Body of pancreas (tissue), 4 donors: Measurements from ENCODE around the gene ZNF528. TPM values are rescaled to one million over a fixed set of nuclear protein-coding genes. Genes with fewer than 3 reads are reported as not detected.

Experiments used
- ATAC-seq: fragments of 150-250 bp; one replicate; pipeline ENCODE4 v1.9.1; 2016
- DNase-seq, 4 donors: peaks; one replicate each; pipeline ENCODE4 v3.0.0-alpha.2; 2019
- H3K27ac ChIP-seq, 4 donors: fragments of 200-600 bp; sonication (generic); 1 replicate in 3 of 4; 2 replicates in 1 of 4; pipeline versions ENCODE4 v1.5.1 to v1.6.1; 2016 to 2019; ENCODE audit warnings: mild to moderate bottlenecking in 1 of 4, mixed read lengths in 1 of 4, moderate library complexity in 1 of 4
- H3K27me3 ChIP-seq, 2 donors: fragments of 200-600 bp; sonication (generic); one replicate each; pipeline ENCODE4 v1.6.0; 2016; ENCODE audit warnings: mild to moderate bottlenecking in 1 of 2
- H3K36me3 ChIP-seq, 2 donors: fragments of 200-600 bp; sonication (generic); replicated peaks in 1 of 2; 2 replicates each; pipeline ENCODE4 v1.5.1; 2016; ENCODE audit warnings: low read depth in 2 of 2; ENCODE audit not compliant: insufficient read depth in 1 of 2
- H3K4me1 ChIP-seq: fragments of 200-600 bp; sonication (generic); one replicate; pipeline ENCODE4 v1.6.0; 2016
- H3K4me3 ChIP-seq, 2 donors: fragments of 200-600 bp; sonication (generic); 1 replicate in 1 of 2; 2 replicates in 1 of 2; pipeline ENCODE4 v1.5.1; 2016 to 2019
- H3K9me3 ChIP-seq, 3 donors: fragments of 200-600 bp; sonication (generic); 1 replicate in 2 of 3; 2 replicates in 1 of 3; pipeline ENCODE4 v1.5.1; 2016
- CTCF ChIP-seq, 7 experiments: fragments of 450-650 bp in 4 of 7; fragments of 200-600 bp in 3 of 7; sonication (generic) in 3 of 7; IDR thresholded peaks; one replicate each; pipeline ENCODE4 v1.5.1; 2016 to 2019; ENCODE audit warnings: antibody characterized with exemption in 7 of 7
- POLR2A ChIP-seq, 3 donors: fragments of 450-650 bp; IDR thresholded peaks; one replicate each; pipeline ENCODE4 v1.6.1; 2016; ENCODE audit warnings: antibody characterized with exemption in 3 of 3, mild to moderate bottlenecking in 2 of 3
- WGBS, 2 donors: methylation state at CpG; one replicate each; pipeline ENCODE4 v1.1.5; 2017; 5-methylcytosine and 5-hydroxymethylcytosine counted together
- intact Hi-C: fragments of 100-400 bp; cut with DNase I; formaldehyde crosslinking; loops from one replicate; pipeline ENCODE4 v1.15.1; 2023
- small RNA-seq: library from RNA; depleted of rRNA; stranded (forward); fragments of <200 nt; gene quantifications from one replicate; pipeline ENCODE3, GENCODE V24; 2016
- total RNA-seq, 2 donors: library from RNA; depleted of rRNA; stranded (reverse); fragments of >200 nt; gene quantifications; one replicate each; pipeline ENCODE4 v1.1.0, GENCODE V29; 2016

Gene ZNF528
- total RNA-seq, 2 donors from 2014 or later: 6.9 to 13.7 TPM

GRCh38 chr19:52453324-52454094 lies 55.9 kb downstream of the ZNF528 start, which contains the start of gene ZNF578:
ZNF578 (plus strand) TSS chr19:52453553; CDS start chr19:52501846, 48,293 bp downstream.
- TF ChIP-seq POLR2A (IDR thresholded peaks at IDR 0.05) (no peak), CTCF (IDR thresholded peaks at IDR 0.05) (no peak)
- DNase-seq (peak; percentile 49 to 71 (median 65)), ATAC-seq (peak; percentile 75)
- Histone ChIP-seq H3K36me3 (peaks cover 0 to 2% of the 10 kb centered on the region in 2 donors), H3K27ac (no peak within 1 kb of the TSS), H3K4me3 (peak within 1 kb of the TSS in 1 of 2 donors; percentile 43), H3K27me3 (no peaks in the 10 kb centered on the region), H3K4me1 (peaks cover 11% of the 10 kb centered on the region), H3K9me3 (peaks cover 0 to 67% (median 7%) of the 10 kb centered on the region in 3 donors)
- intact Hi-C loops: no loop called here
- 2 to 4% methylated on average over 29 to 47 of the region's 48 CpGs for WGBS, 2 donors

DNA sequence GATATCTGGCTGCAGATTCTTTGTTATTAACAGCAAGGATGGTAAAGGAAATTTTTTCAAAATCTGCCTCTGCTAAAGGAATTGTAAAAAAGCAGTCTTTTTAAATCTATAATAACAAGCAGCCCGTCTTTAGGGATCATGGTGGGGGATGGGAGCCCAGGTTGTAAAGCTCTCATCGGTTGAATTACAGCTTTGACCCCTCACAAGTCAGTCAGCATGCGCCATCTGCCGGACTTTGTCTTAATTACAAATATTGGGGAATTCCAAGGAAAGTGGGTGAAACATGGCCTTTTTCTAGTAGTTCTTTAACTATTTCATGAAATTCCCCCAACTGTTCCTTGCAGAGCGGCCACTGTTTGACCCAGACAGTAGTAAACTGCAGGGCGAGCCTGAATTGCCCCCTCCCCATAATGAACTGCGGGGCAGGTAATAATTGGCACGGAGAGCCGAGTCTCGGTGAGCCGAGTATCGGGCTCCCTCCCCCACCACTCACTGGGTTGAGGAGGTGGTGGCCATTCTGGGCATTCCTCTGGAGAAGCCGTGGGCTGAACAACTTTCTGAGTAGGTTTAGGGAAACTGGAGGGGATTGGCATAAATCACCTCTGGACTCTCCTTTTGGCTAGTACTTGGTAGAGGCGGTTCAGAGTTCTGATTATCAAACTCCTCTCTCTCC lies 67.3 kb downstream of the ZNF528 start:
- H3K4me3 ChIP-seq: no peak overlapping the region
- no peak for TF ChIP-seq POLR2A (IDR thresholded peaks at IDR 0.05)
- TF ChIP-seq CTCF (IDR thresholded peaks at IDR 0.05): no peak
- 81 to 86% methylated on average over 12 to 14 of the region's 14 CpGs for WGBS, 2 donors
- H3K27ac ChIP-seq: no peak overlapping the region
- peaks cover 0 to 62% (median 2%) of the 10 kb centered on the region in 3 donors for H3K9me3 ChIP-seq
- ATAC-seq (no peak), DNase-seq (no peak)
- intact Hi-C loops: no loop called here
- no peaks in the 10 kb centered on the region for H3K36me3 ChIP-seq
- no peaks in the 10 kb centered on the region for H3K4me1 ChIP-seq
- no peaks in the 10 kb centered on the region for H3K27me3 ChIP-seq

Small RNA genes within 50 kb of the gene (small RNA-seq; reads per million reads assigned to genes)
- gene AC010332.1: not detected

Other genes starting within 250 kb of the ZNF528 start
- gene ZNF836, start 226.2 kb upstream of the ZNF528 start, total RNA-seq: 10 to 100 TPM in 1 of 2 donors, 1 to 10 TPM in 1; 2.0 to 12.2 TPM
- gene PPP2R1A, start 207.8 kb upstream of the ZNF528 start, total RNA-seq: 100 to 1,000 TPM in 1 of 2 donors, 10 to 100 TPM in 1; 50.8 to 119 TPM
- 1 to 10 TPM; 2.0 to 4.9 TPM for gene ZNF766, start 128.3 kb upstream of the ZNF528 start, total RNA-seq
- 1 to 10 TPM; 6.3 to 8.6 TPM for gene ZNF480, start 100.7 kb upstream of the ZNF528 start, total RNA-seq
- under 1 TPM in 1 of 2 donors, not detected in 1; 0.78 TPM for gene ZNF610, start 61.6 kb upstream of the ZNF528 start, total RNA-seq
- gene ZNF880, start 27.9 kb upstream of the ZNF528 start, total RNA-seq: 10 to 100 TPM; 12.2 to 17.8 TPM
- gene ZNF534, start 31.3 kb downstream of the ZNF528 start, total RNA-seq: not detected
- gene ZNF578, start 55.7 kb downstream of the ZNF528 start, total RNA-seq: 1 to 10 TPM in 1 of 2 donors, not detected in 1; 3.4 TPM
- 10 to 100 TPM in 1 of 2 donors, 1 to 10 TPM in 1; 9.3 to 10.9 TPM for gene ZNF808, start 129.8 kb downstream of the ZNF528 start, total RNA-seq
- 10 to 100 TPM in 1 of 2 donors, 1 to 10 TPM in 1; 6.5 to 10.9 TPM for gene ZNF701, start 172.4 kb downstream of the ZNF528 start, total RNA-seq
- gene ZNF83, start 240.5 kb downstream of the ZNF528 start, total RNA-seq: 10 to 100 TPM; 30.7 to 46.2 TPM